GM12864 (cell line): ENCODE data around the gene KIF12.

Experiments used
- DNase-seq: peaks from one replicate; pipeline ENCODE4 v3.0.0-alpha.2; 2011; ENCODE audit warnings: low read depth
- H3K4me3 ChIP-seq: 2 replicates; pipeline ENCODE4 v1.5.1; 2011; ENCODE audit warnings: mild to moderate bottlenecking, low read depth, low read length, control low read depth
- CTCF ChIP-seq: IDR thresholded peaks from 2 replicates; pipeline ENCODE4 v1.5.1; 2011; ENCODE audit warnings: low read depth, mild to moderate bottlenecking, moderate library complexity, low read length, control low read depth, inconsistent platforms; ENCODE audit errors: missing control alignments

The KIF12 gene

GRCh38 chr9:114061292-114061691, 37.8 kb downstream of the KIF12 start:
- DNase-seq, result no peak
- TF ChIP-seq CTCF, result no peak
- H3K4me3 ChIP-seq, result no peak overlapping the region

DNA sequence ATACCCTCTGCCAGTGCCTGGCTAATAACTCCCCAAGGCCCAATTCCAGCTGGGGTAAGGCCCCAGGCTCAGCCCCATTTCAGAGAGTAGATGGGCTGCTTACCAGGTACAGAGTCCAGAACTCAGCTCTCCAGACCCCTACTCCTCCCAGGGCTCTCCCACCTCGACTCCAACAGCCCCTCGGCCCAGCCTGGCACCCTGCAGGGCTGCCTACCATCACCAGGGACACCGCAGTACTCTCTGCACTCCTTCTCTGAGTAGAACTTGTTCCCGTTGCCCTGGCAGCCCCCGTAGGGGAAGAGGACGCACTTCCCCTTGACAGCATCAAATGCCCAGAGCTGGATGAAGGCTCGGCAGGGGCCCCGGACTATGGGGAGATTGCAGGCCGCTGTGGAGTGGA, 38.4 kb downstream of the KIF12 start:
- DNase-seq, result no peak
- H3K4me3 ChIP-seq, result no peak overlapping the region
- no peak for TF ChIP-seq CTCF

DNA sequence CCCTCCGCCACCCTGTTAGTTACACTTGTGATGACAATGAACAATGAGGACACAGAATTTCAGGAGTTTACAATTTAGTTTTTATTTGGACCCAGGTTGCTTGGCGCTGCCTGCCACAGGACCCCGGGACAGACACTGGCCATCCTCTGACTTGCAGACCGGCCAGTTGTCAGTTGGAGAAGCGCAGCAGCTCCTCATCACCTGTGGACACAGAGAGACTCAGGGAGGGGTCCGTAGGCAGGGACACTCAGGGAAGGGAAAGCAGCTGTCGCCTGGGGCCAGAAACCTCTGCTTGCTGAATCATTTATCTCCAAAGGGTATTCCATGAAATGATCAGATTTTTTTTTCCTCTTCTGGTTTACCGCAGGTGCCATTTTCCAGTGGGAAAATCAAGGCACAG, 39.0 kb downstream of the KIF12 start:
- no peak overlapping the region for H3K4me3 ChIP-seq
- no peak for DNase-seq
- TF ChIP-seq CTCF, result no peak

DNA sequence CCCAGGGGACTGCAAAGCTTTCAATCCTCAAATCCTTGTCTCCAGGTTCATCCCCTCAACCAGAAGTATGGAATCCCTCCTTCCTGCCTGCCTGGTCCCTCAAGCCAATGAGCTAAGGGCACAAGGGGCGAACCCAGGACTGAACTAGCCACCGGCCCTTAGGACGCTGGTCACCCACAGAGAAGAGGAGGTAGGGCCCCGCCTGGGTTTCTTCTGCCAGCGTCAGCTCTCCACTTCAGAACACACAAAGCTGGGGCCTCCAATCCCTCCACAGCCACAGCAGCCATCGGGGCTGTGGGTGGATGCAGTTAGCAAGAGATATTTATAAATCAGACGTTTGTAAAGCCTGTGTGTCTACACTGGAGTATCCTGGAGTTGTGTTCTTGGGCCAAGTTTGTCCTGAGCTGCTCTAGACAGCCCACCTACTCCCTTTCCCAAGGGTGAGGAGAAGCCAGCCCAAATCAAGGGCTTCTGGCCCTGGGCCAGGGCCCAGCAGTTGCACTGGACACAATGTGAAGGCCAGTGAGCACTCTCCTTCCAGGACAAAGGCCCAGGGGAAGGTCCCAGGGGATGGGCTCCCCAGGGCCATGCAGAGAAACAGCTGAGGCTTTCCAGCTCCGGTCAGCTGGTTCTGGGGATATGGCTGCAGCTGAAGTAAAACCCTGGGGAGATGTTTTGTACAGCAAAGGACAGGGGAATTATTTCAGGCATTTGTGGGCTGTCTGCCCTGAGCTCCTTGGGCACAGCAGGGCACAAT, 39.9 kb downstream of the KIF12 start:
- no peak for DNase-seq
- TF ChIP-seq CTCF, result no peak
- H3K4me3 ChIP-seq, result no peak overlapping the region

GRCh38 chr9:114058688-114059046, 40.4 kb downstream of the KIF12 start:
- no peak for DNase-seq
- TF ChIP-seq CTCF, result no peak

DNA sequence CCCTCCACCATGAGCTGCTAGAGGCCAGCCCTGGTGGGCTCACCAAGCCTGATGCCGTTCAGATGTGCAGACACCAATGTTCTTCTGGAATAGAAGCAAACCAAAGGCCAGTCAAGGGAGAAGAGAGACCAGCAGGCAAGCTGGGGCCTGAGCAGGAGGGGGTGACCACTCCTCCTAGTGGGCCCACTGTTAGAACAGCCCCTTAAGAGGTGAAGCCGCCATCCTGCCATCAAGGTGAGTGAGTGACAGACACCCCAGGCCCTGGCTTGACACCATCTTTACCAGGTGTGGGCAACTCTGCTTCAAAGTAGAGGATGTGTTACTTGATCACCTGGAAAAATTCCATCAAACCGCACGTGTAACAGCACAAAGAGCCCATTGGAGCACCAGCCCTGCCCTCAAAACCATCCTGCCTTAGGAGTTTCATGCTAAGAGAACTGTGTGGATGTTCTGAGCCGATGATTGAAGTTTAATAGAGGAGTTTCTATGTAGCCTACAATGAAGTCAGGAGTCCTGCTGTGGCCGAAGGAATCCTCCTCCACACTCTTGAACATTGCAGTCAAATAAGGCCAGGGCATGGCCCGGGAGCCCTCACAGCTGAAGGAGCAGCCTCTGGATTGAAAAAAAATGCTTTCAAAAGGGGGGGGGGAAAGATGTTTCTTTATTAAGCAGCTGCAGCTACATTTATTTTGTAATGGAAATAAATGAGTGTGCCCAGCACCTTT, 41.8 kb downstream of the KIF12 start:
- no peak overlapping the region for H3K4me3 ChIP-seq
- no peak for TF ChIP-seq CTCF
- DNase-seq, result no peak

More at GRCh38 chr9:114058688-114059046, 40.4 kb downstream of the KIF12 start:
- no peak overlapping the region for H3K4me3 ChIP-seq
